KMS-11 (cell line): ENCODE results near the gene PSMD8.
A peak's percentile ranks its signal among the peaks of the same experiment; 100 is the strongest.

Source experiments
- H2AFZ ChIP-seq: fragments of 200-600 bp; sonication (generic); 2 replicates; pipeline ENCODE4 v1.6.1; 2016; ENCODE audit warnings: antibody characterized with exemption, mixed run types, low read depth
- H3K27ac ChIP-seq: fragments of 200-600 bp; sonication (generic); 2 replicates; pipeline ENCODE4 v1.6.1; 2016; ENCODE audit warnings: mild to moderate bottlenecking, mixed run types
- H3K27me3 ChIP-seq: fragments of 200-600 bp; sonication (generic); 2 replicates; pipeline ENCODE4 v1.6.1; 2017; ENCODE audit warnings: mild to moderate bottlenecking, low read depth, mixed run types, moderate library complexity; ENCODE audit not compliant: insufficient read depth
- H3K36me3 ChIP-seq: fragments of 200-600 bp; sonication (generic); 2 replicates; pipeline ENCODE4 v1.6.1; 2017; ENCODE audit warnings: mild to moderate bottlenecking, mixed run types; ENCODE audit not compliant: insufficient read depth
- H3K4me1 ChIP-seq: fragments of 200-600 bp; sonication (generic); 2 replicates; pipeline ENCODE4 v1.6.1; 2016; ENCODE audit warnings: mild to moderate bottlenecking, low read depth, mixed run types; ENCODE audit not compliant: poor library complexity, severe bottlenecking
- H3K4me2 ChIP-seq: fragments of 200-600 bp; sonication (generic); 2 replicates; pipeline ENCODE4 v1.7.0; 2016; ENCODE audit warnings: mild to moderate bottlenecking, mixed run types
- H3K4me3 ChIP-seq: fragments of 200-600 bp; sonication (generic); IDR thresholded peaks from 2 replicates; pipeline ENCODE4 v1.6.1; 2017; ENCODE audit warnings: low read depth, low read length, mixed read lengths; ENCODE audit not compliant: insufficient read depth
- H3K79me2 ChIP-seq: fragments of 200-600 bp; sonication (generic); 2 replicates; pipeline ENCODE4 v1.6.1; 2016; ENCODE audit warnings: low read depth, mixed run types; ENCODE audit not compliant: insufficient read depth
- H3K9ac ChIP-seq: fragments of 200-600 bp; sonication (generic); 2 replicates; pipeline ENCODE4 v1.6.1; 2016; ENCODE audit warnings: mild to moderate bottlenecking, mixed run types
- H4K20me1 ChIP-seq: fragments of 200-600 bp; sonication (generic); 2 replicates; pipeline ENCODE4 v1.6.1; 2016; ENCODE audit warnings: mild to moderate bottlenecking, mixed run types; ENCODE audit not compliant: insufficient read depth
- CTCF ChIP-seq: fragments of 200-600 bp; sonication (generic); conservative IDR thresholded peaks from 2 replicates; pipeline ENCODE4 v1.6.1; 2017; ENCODE audit warnings: low read depth, mild to moderate bottlenecking, antibody characterized with exemption, low read length, moderate library complexity, mixed read lengths

Gene PSMD8

GRCh38 chr19:38429055-38429810 is 54.9 kb downstream of the PSMD8 start:
- H2AFZ ChIP-seq: 0 out of 2 replicates have a peak overlapping the region, but pooled peaks have one; percentile 2

GRCh38 chr19:38429811-38430156 is 55.4 kb downstream of the PSMD8 start:
- H3K4me2 ChIP-seq: no peak overlapping the region
- H3K4me1 ChIP-seq: peaks cover 3% of the 10 kb centered on the region
- H3K79me2 ChIP-seq: no peaks in the 10 kb centered on the region

More at GRCh38 chr19:38429055-38429810, 54.9 kb downstream of the PSMD8 start:
- H3K4me3 ChIP-seq: no peak overlapping the region
- 0 out of 2 replicates have a peak, but pooled peaks cover 4% of the 10 kb centered on the region for H3K27me3 ChIP-seq
- H3K4me1 ChIP-seq: peaks cover 3% of the 10 kb centered on the region
- no peak for TF ChIP-seq CTCF
- no peak overlapping the region for H3K9ac ChIP-seq
- no peaks in the 10 kb centered on the region for H3K79me2 ChIP-seq
- no peaks in the 10 kb centered on the region for H4K20me1 ChIP-seq
- no peak overlapping the region for H3K27ac ChIP-seq
- H3K4me2 ChIP-seq: no peak overlapping the region
- H3K36me3 ChIP-seq: no peaks in the 10 kb centered on the region

GRCh38 chr19:38430931-38431330 is 56.6 kb downstream of the PSMD8 start:
- H3K27me3 ChIP-seq: 0 out of 2 replicates have a peak, but pooled peaks cover 4% of the 10 kb centered on the region
- no peak for TF ChIP-seq CTCF

More at GRCh38 chr19:38429811-38430156, 55.4 kb downstream of the PSMD8 start:
- 0 out of 2 replicates have a peak, but pooled peaks cover 4% of the 10 kb centered on the region for H3K27me3 ChIP-seq
- H3K27ac ChIP-seq: no peak overlapping the region
- no peak overlapping the region for H3K9ac ChIP-seq
- H3K36me3 ChIP-seq: no peaks in the 10 kb centered on the region
- H3K4me3 ChIP-seq: no peak overlapping the region
- TF ChIP-seq CTCF: no peak
- H2AFZ ChIP-seq: 0 out of 2 replicates have a peak overlapping the region, but pooled peaks have one; percentile 2
- no peaks in the 10 kb centered on the region for H4K20me1 ChIP-seq

GRCh38 chr19:38433268-38433733 is 58.9 kb downstream of the PSMD8 start, which contains the start of gene RYR1:
TSS of gene RYR1 (plus strand) at chr19:38433691. CDS start at chr19:38433830, 139 bp downstream.
- H3K79me2 ChIP-seq: no peaks in the 10 kb centered on the region
- no peak within 1 kb of the TSS for H3K4me2 ChIP-seq
- H3K27ac ChIP-seq: no peak within 1 kb of the TSS
- H3K27me3 ChIP-seq: peaks cover 3% of the 10 kb centered on the region; the same call in 1 of the 2 replicates
- no peak within 1 kb of the TSS for H3K9ac ChIP-seq
- no peaks in the 10 kb centered on the region for H4K20me1 ChIP-seq
- no peaks in the 10 kb centered on the region for H3K4me1 ChIP-seq
- H2AFZ ChIP-seq: no peak within 1 kb of the TSS
- no peak within 1 kb of the TSS for H3K4me3 ChIP-seq
- TF ChIP-seq CTCF: no peak
- no peaks in the 10 kb centered on the region for H3K36me3 ChIP-seq

More at GRCh38 chr19:38430931-38431330, 56.6 kb downstream of the PSMD8 start:
- Histone ChIP-seq H3K4me1 (peaks cover 3% of the 10 kb centered on the region), H4K20me1 (no peaks in the 10 kb centered on the region), H3K4me3 (no peak overlapping the region), H3K9ac (no peak overlapping the region), H3K79me2 (no peaks in the 10 kb centered on the region), H3K27ac (no peak overlapping the region), H3K4me2 (no peak overlapping the region), H3K36me3 (no peaks in the 10 kb centered on the region), H2AFZ (no peak overlapping the region)
